HepG2 (cell line): Measurements from ENCODE around the gene GTF3A. TPM values are rescaled to one million over a fixed set of nuclear protein-coding genes. Genes with fewer than 3 reads are reported as not detected.

Source experiments
- ATAC-seq: fragments of 200-7000 bp; cut with Tn5 transposase; 3 replicates; pipeline ENCODE4 v1.9.1; 2020; ENCODE audit warnings: mild to moderate bottlenecking, moderate library complexity
- BruUV-seq: library from RNA; stranded (reverse); fragments of 400-500 nt; replicated peaks from 2 replicates; lab custom pipeline; 2021; lab: Mats Ljungman, UMichigan
- CTCF ChIA-PET: fragments of 300-600 bp; formaldehyde crosslinking; extraction: SDS; loops from one replicate; lab custom pipeline; 2021; ENCODE audit warnings: low total read pairs, inconsistent platforms, low intra/inter-chr PET ratio; lab: Yijun Ruan, JAX
- POLR2A ChIA-PET: fragments of 350-600 bp; sonication (Branson Sonifier 250); formaldehyde crosslinking; loops from one replicate; lab custom pipeline; 2020; ENCODE audit warnings: antibody characterized with exemption, inconsistent platforms; lab: Yijun Ruan, JAX
- DNase-seq: peaks from one replicate; pipeline ENCODE4 v3.0.0-alpha.2; 2015; ENCODE audit warnings: low spot score
- FAIRE-seq: peaks from 3 replicates; lab custom pipeline; 2011; peaks lifted over from hg19 to GRCh38; lab: Jason Lieb, UNC
- H2AFZ ChIP-seq: one replicate; pipeline ENCODE4 v1.6.1; 2011; ENCODE audit warnings: low read length, inconsistent platforms
- H3K27ac ChIP-seq: fragments of 300-600 bp; 3 replicates; pipeline ENCODE4 v1.8.0; 2011; ENCODE audit warnings: mixed run types, mild to moderate bottlenecking, mixed read lengths, low read length, inconsistent platforms; ENCODE audit not compliant: insufficient read depth; ENCODE audit errors: extremely low read length
- H3K27me3 ChIP-seq, 2 experiments: fragments of 200-600 bp in 1 of 2; 2 replicates in 1 of 2; 3 replicates in 1 of 2; pipeline versions ENCODE4 v1.6.0 to v1.8.0; 2011; ENCODE audit warnings: low read length in 2 of 2, mild to moderate bottlenecking in 2 of 2, moderate library complexity in 2 of 2, inconsistent platforms in 1 of 2; ENCODE audit not compliant: insufficient read depth in 2 of 2, control insufficient read depth in 1 of 2
- H3K36me3 ChIP-seq, 2 experiments: fragments of 200-600 bp in 1 of 2; replicated peaks in 1 of 2; 2 replicates in 1 of 2; 3 replicates in 1 of 2; pipeline versions ENCODE4 v1.5.1 to v1.8.0; 2011; ENCODE audit warnings: low read length in 2 of 2, inconsistent platforms in 1 of 2; ENCODE audit not compliant: insufficient read depth in 2 of 2, control insufficient read depth in 1 of 2
- H3K4me1 ChIP-seq: 2 replicates; pipeline ENCODE4 v1.5.1; 2012; ENCODE audit warnings: low read length, inconsistent platforms; ENCODE audit not compliant: insufficient read depth
- H3K4me2 ChIP-seq: 2 replicates; pipeline ENCODE4 v1.6.0; 2011; ENCODE audit warnings: low read depth, low read length, inconsistent platforms
- H3K4me3 ChIP-seq, 3 experiments: fragments of 200-600 bp in 1 of 3; sonication (generic), shearing (Covaris generic) in 1 of 3; replicated peaks in 1 of 3; 2 replicates each; pipeline ENCODE4 v1.5.1; 2011 to 2016; ENCODE audit warnings: low read length in 3 of 3, inconsistent platforms in 2 of 3, low read depth in 2 of 3, mild to moderate bottlenecking in 2 of 3, control low read depth in 1 of 3, mixed read lengths in 1 of 3; ENCODE audit not compliant: insufficient read depth in 1 of 3
- H3K79me2 ChIP-seq: one replicate; pipeline ENCODE4 v1.6.1; 2011; ENCODE audit warnings: low read length, inconsistent platforms; ENCODE audit not compliant: insufficient read depth
- H3K9ac ChIP-seq: 2 replicates; pipeline ENCODE4 v1.6.0; 2011; ENCODE audit warnings: mild to moderate bottlenecking, low read depth, low read length, inconsistent platforms; ENCODE audit not compliant: insufficient read depth
- H3K9me3 ChIP-seq: 2 replicates; pipeline ENCODE4 v1.5.1; 2012; ENCODE audit warnings: mild to moderate bottlenecking, low read length
- H4K20me1 ChIP-seq: 2 replicates; pipeline ENCODE4 v1.6.0; 2011; ENCODE audit warnings: inconsistent platforms, mild to moderate bottlenecking, low read length, moderate library complexity; ENCODE audit not compliant: insufficient read depth
- ADNP ChIP-seq: sonication (generic); formaldehyde crosslinking; IDR thresholded peaks from 2 replicates; pipeline ENCODE4 v1.4.0; 2020; ENCODE audit warnings: missing genetic modification reagents
- HMGA1 ChIP-seq: sonication (generic); formaldehyde crosslinking; conservative IDR thresholded peaks from 2 replicates; pipeline ENCODE4 v1.4.0; 2020; ENCODE audit warnings: missing genetic modification reagents
- HNF1A ChIP-seq, 2 experiments: sonication (generic) in 1 of 2; formaldehyde crosslinking in 1 of 2; IDR thresholded peaks; 2 replicates each; pipeline versions ENCODE4 v1.4.0 to v1.6.1; 2016 to 2020; ENCODE audit warnings: borderline replicate concordance in 1 of 2, low read depth in 1 of 2, mild to moderate bottlenecking in 1 of 2, missing genetic modification reagents in 1 of 2
- MIXL1 ChIP-seq: IDR thresholded peaks from 2 replicates; pipeline ENCODE4 v1.6.1; 2016
- NRL ChIP-seq: sonication (generic); formaldehyde crosslinking; IDR thresholded peaks from 2 replicates; pipeline ENCODE4 v1.5.0; 2020; ENCODE audit warnings: missing genetic modification reagents, mild to moderate bottlenecking, moderate library complexity, borderline replicate concordance
- PRPF4 ChIP-seq: fragments of 200-400 bp; formaldehyde crosslinking; IDR thresholded peaks from 2 replicates; pipeline ENCODE4 v1.6.1; 2016; ENCODE audit warnings: low read length, low read depth; ENCODE audit not compliant: poor library complexity, severe bottlenecking
- WGBS: methylation state at CpG from one replicate; pipeline ENCODE4 v1.1.6; 2017; ENCODE audit warnings: low lambda C conversion rate; 5-methylcytosine and 5-hydroxymethylcytosine counted together
- in situ Hi-C: cut with HindIII; loops from 2 replicates; pipeline ENCODE4 v1.10.0; 2017; ENCODE audit warnings: low pct_unique_long_range_greater_than_20kb; ENCODE audit not compliant: extremely low pct_ligation_motif_present
- intact Hi-C: fragments of 100-400 bp; cut with micrococcal nuclease; formaldehyde crosslinking; loops from one replicate; pipeline ENCODE4 v1.10.0; 2022; ENCODE audit not compliant: unreplicated experiment
- polyA plus RNA-seq, 8 experiments: library from polyadenylated mRNA; depleted of rRNA in 3 of 8; stranded (reverse) in 7 of 8; unstranded in 1 of 8; fragments of >200 nt; fragmentation: Illumina TruSeq in 4 of 8; extraction: Trizol in 4 of 8; gene quantifications; 2 replicates each; pipeline versions ENCODE4 v1.2.1 to v1.2.3, GENCODE V29; 2011 to 2016; ENCODE audit warnings: low read depth in 4 of 8, missing spikeins in 1 of 8, mixed read lengths in 1 of 8; ENCODE audit not compliant: insufficient read depth in 1 of 8
- total RNA-seq, 5 experiments: library from RNA; depleted of rRNA; stranded (reverse); fragments of >200 nt; fragmentation: Illumina TruSeq; extraction: Trizol; gene quantifications; 2 replicates each; pipeline ENCODE4 v1.2.3, GENCODE V29; 2016; ENCODE audit warnings: low read depth in 1 of 5
- TF ChIP-seq, protein P1 (sequence below): sonication (generic); formaldehyde crosslinking; IDR thresholded peaks from 2 replicates; pipeline ENCODE4; 2020; ENCODE audit warnings: missing genetic modification reagents, mild to moderate bottlenecking, borderline replicate concordance
- TF ChIP-seq, protein P2 (sequence below): IDR thresholded peaks from 2 replicates; pipeline ENCODE4 v1.6.1; 2016; ENCODE audit warnings: control low read depth

The GTF3A gene
- total and polyA plus RNA-seq, 2 of the 13 experiments (the other 11 are each of a cell fraction or from before 2014, with no cell fraction given) = 42.1 to 176 TPM

DNA sequence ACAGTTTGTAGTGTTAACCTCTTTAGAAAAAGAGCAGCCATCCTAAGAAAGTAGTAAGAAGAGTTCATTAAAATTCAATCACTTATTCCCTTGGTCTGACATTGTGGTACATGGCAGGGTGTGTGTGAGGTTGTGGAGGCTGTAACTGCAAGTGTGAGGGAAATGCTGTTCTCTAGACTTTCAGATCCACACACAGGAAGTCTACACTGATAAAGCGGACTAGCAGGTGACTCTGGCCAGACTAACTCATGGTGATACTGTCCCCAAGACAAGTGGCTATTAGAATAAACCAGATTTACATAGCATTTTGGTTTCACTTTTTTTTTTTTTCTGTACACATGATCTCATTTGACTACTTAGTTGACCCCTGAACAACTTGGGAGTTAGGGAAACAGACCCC lies 16.0 kb downstream of the GTF3A start:
- in situ Hi-C loops = no loop called here
- no peaks in the 10 kb centered on the region for H3K9me3 ChIP-seq
- no peak overlapping the region for H3K4me2 ChIP-seq
- FAIRE-seq (no peak), ATAC-seq (no peak), DNase-seq (no peak)
- peaks cover 0 to 20% of the 10 kb centered on the region in 2 experiments; a peak in 3 of 5 replicates for H3K36me3 ChIP-seq
- intact Hi-C loops = no loop called here
- CTCF ChIA-PET = no interaction called here
- no peak overlapping the region for H3K4me3 ChIP-seq
- H3K79me2 ChIP-seq = peaks cover under 1% of the 10 kb centered on the region
- BruUV-seq = no TSS peak
- H2AFZ ChIP-seq = no peak overlapping the region
- H3K27ac ChIP-seq = no peak overlapping the region
- WGBS = 100% methylated on average over 1 of the region's 1 CpG
- no peak overlapping the region for H3K9ac ChIP-seq
- peaks cover 15% of the 10 kb centered on the region for H3K4me1 ChIP-seq
- POLR2A ChIA-PET = no interaction called here
- H3K27me3 ChIP-seq = no peaks in the 10 kb centered on the region
- H4K20me1 ChIP-seq = no peaks in the 10 kb centered on the region
- TF ChIP-seq ADNP (no peak), HNF1A (IDR thresholded peaks at IDR 0.05; ENCODE audit: low read depth) (no peak), HNF1A (CRISPR knock-in tag; IDR thresholded peaks at IDR 0.05; ENCODE audit: borderline replicate concordance) (no peak)
- TF ChIP-seq, all 625 proteins: peak for 0

GRCh38 chr13:27442071-27442647 lies 17.7 kb downstream of the GTF3A start:
- Histone ChIP-seq H3K4me2 (no peak overlapping the region), H3K9ac (no peak overlapping the region), H4K20me1 (no peaks in the 10 kb centered on the region), H3K27ac (no peak overlapping the region), H3K4me1 (peaks cover 15% of the 10 kb centered on the region), H2AFZ (no peak overlapping the region), H3K36me3 (peaks cover 0 to 18% of the 10 kb centered on the region in 2 experiments; a peak in 3 of 5 replicates), H3K9me3 (no peaks in the 10 kb centered on the region), H3K27me3 (no peaks in the 10 kb centered on the region), H3K79me2 (peaks cover 5% of the 10 kb centered on the region), H3K4me3 (no peak overlapping the region)
- no TSS peak for BruUV-seq
- POLR2A ChIA-PET = interaction anchor here (0.8 kb wide), 1 partner anchor 8 kb away, joined by 3 read pairs; the partner anchor contains the start of gene MTIF3
- intact Hi-C loops = no loop called here
- no peak for DNase-seq
- CTCF ChIA-PET = no interaction called here
- ATAC-seq = no peak
- 87% methylated on average over 15 of the region's 15 CpGs for WGBS
- FAIRE-seq = no peak
- in situ Hi-C loops = no loop called here
- no peak for TF ChIP-seq HMGA1 (CRISPR knock-in tag)
- TF ChIP-seq PRPF4 = no peak
- TF ChIP-seq, protein P1, sequence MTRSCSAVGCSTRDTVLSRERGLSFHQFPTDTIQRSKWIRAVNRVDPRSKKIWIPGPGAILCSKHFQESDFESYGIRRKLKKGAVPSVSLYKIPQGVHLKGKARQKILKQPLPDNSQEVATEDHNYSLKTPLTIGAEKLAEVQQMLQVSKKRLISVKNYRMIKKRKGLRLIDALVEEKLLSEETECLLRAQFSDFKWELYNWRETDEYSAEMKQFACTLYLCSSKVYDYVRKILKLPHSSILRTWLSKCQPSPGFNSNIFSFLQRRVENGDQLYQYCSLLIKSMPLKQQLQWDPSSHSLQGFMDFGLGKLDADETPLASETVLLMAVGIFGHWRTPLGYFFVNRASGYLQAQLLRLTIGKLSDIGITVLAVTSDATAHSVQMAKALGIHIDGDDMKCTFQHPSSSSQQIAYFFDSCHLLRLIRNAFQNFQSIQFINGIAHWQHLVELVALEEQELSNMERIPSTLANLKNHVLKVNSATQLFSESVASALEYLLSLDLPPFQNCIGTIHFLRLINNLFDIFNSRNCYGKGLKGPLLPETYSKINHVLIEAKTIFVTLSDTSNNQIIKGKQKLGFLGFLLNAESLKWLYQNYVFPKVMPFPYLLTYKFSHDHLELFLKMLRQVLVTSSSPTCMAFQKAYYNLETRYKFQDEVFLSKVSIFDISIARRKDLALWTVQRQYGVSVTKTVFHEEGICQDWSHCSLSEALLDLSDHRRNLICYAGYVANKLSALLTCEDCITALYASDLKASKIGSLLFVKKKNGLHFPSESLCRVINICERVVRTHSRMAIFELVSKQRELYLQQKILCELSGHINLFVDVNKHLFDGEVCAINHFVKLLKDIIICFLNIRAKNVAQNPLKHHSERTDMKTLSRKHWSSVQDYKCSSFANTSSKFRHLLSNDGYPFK (CRISPR knock-in tag) = no peak
- TF ChIP-seq NRL (CRISPR knock-in tag) = no peak
- TF ChIP-seq, protein P2, sequence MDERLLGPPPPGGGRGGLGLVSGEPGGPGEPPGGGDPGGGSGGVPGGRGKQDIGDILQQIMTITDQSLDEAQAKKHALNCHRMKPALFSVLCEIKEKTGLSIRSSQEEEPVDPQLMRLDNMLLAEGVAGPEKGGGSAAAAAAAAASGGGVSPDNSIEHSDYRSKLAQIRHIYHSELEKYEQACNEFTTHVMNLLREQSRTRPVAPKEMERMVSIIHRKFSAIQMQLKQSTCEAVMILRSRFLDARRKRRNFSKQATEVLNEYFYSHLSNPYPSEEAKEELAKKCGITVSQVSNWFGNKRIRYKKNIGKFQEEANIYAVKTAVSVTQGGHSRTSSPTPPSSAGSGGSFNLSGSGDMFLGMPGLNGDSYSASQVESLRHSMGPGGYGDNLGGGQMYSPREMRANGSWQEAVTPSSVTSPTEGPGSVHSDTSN = no peak
- no peak for TF ChIP-seq MIXL1 (CRISPR knock-in tag)
